ENCODE data around the gene SUSD2.

SUSD2 gene

DNA sequence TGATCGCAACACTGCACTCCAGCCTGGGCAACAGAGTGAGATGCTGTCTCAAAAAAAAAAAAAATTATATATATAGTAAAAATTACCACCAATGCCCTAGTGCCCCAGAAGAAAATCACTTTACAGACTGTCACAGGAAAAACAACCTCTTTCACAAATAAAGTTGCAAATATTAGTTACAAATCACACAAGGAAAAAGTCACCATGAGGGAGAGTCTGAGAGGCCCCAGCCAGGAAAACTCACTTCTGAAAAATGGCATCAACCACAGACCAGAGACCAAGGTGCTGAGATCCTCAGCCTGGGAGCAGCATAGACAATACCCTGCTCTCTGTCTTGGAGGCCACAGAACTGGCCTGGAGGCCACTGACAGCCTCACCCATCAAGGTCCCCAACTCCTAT is 43.2 kb downstream of the SUSD2 start:
- H3K4me3 ChIP-seq (ENCODE audit: low read length): no peak overlapping the region
- H3K27ac ChIP-seq (ENCODE audit: low read length): no peak overlapping the region
- H3K4me1 ChIP-seq (ENCODE audit: low read length): no peaks in the 10 kb centered on the region
- H3K79me2 ChIP-seq (ENCODE audit: low read length): no peaks in the 10 kb centered on the region
- no peaks in the 10 kb centered on the region for H4K20me1 ChIP-seq (ENCODE audit: insufficient read depth, low read length)
- H3K27me3 ChIP-seq (ENCODE audit: low read depth, low read length): no peaks in the 10 kb centered on the region
- H3K9ac ChIP-seq (ENCODE audit: low read length): no peak overlapping the region
- no peaks in the 10 kb centered on the region for H3K9me3 ChIP-seq (ENCODE audit: insufficient read depth, low read length)
- TF ChIP-seq EZH2phosphoT487 (IDR thresholded peaks at IDR 0.05; ENCODE audit: low read depth): no peak
- no peak for TF ChIP-seq CTCF (IDR thresholded peaks at IDR 0.05; ENCODE audit: low read depth, low read length)
- H3K4me2 ChIP-seq (ENCODE audit: low read length): no peak overlapping the region
- H2AFZ ChIP-seq (ENCODE audit: low read depth, low read length): no peak overlapping the region
- no peaks in the 10 kb centered on the region for H3K36me3 ChIP-seq (replicated peaks; ENCODE audit: low read depth, low read length)

- Histone ChIP-seq H2AFZ (ENCODE audit: low read depth, low read length) (no peak overlapping the region), H3K9me3 (ENCODE audit: insufficient read depth, low read length) (no peaks in the 10 kb centered on the region), H3K27me3 (ENCODE audit: low read depth, low read length) (no peaks in the 10 kb centered on the region)
Measured at GRCh38 chr22:24225044-24225601, 43.8 kb downstream of the SUSD2 start.

DNA sequence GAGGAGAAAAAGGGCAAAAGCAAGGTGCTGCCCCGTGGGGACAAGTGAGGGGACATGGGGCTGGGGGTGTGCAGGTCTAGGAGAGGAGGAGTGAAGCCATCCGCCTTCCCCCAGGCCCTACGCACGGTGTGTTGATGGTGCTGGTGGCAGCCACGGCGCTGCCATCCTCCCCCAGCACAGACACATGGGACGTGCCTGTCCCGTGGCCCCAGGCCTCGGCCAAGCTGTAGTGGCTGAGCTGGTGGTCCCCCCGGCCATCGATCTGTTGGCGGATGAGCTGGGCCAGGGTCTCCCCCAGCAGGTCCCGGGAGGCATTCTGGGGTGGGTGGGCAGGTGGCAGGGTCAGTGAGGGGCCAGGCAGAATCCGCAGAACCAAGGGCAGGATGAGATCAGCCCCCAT is 44.7 kb downstream of the SUSD2 start:
- no peaks in the 10 kb centered on the region for H3K9me3 ChIP-seq (ENCODE audit: insufficient read depth, low read length)
- peaks cover 1% of the 10 kb centered on the region; the same call in 1 of the 2 replicates for H3K4me1 ChIP-seq (ENCODE audit: low read length)
- no peaks in the 10 kb centered on the region for H4K20me1 ChIP-seq (ENCODE audit: insufficient read depth, low read length)
- H3K79me2 ChIP-seq (ENCODE audit: low read length): no peaks in the 10 kb centered on the region
- no peaks in the 10 kb centered on the region for H3K36me3 ChIP-seq (replicated peaks; ENCODE audit: low read depth, low read length)
- no peak overlapping the region for H3K4me2 ChIP-seq (ENCODE audit: low read length)
- H3K9ac ChIP-seq (ENCODE audit: low read length): no peak overlapping the region
- no peak overlapping the region for H2AFZ ChIP-seq (ENCODE audit: low read depth, low read length)
- H3K27ac ChIP-seq (ENCODE audit: low read length): no peak overlapping the region
- TF ChIP-seq CTCF (IDR thresholded peaks at IDR 0.05; ENCODE audit: low read depth, low read length): no peak
- no peak for TF ChIP-seq EZH2phosphoT487 (IDR thresholded peaks at IDR 0.05; ENCODE audit: low read depth)
- H3K4me3 ChIP-seq (ENCODE audit: low read length): no peak overlapping the region
- H3K27me3 ChIP-seq (ENCODE audit: low read depth, low read length): no peaks in the 10 kb centered on the region

More at GRCh38 chr22:24225044-24225601, 43.8 kb downstream of the SUSD2 start:
- H3K79me2 ChIP-seq (ENCODE audit: low read length): no peaks in the 10 kb centered on the region
- H3K4me1 ChIP-seq (ENCODE audit: low read length): no peaks in the 10 kb centered on the region
- H4K20me1 ChIP-seq (ENCODE audit: insufficient read depth, low read length): no peaks in the 10 kb centered on the region
- H3K4me3 ChIP-seq (ENCODE audit: low read length): no peak overlapping the region
- no peak overlapping the region for H3K27ac ChIP-seq (ENCODE audit: low read length)
- no peak for TF ChIP-seq CTCF (IDR thresholded peaks at IDR 0.05; ENCODE audit: low read depth, low read length)
- no peak for TF ChIP-seq EZH2phosphoT487 (IDR thresholded peaks at IDR 0.05; ENCODE audit: low read depth)
- H3K9ac ChIP-seq (ENCODE audit: low read length): no peak overlapping the region
- no peaks in the 10 kb centered on the region for H3K36me3 ChIP-seq (replicated peaks; ENCODE audit: low read depth, low read length)
- no peak overlapping the region for H3K4me2 ChIP-seq (ENCODE audit: low read length)

DNA sequence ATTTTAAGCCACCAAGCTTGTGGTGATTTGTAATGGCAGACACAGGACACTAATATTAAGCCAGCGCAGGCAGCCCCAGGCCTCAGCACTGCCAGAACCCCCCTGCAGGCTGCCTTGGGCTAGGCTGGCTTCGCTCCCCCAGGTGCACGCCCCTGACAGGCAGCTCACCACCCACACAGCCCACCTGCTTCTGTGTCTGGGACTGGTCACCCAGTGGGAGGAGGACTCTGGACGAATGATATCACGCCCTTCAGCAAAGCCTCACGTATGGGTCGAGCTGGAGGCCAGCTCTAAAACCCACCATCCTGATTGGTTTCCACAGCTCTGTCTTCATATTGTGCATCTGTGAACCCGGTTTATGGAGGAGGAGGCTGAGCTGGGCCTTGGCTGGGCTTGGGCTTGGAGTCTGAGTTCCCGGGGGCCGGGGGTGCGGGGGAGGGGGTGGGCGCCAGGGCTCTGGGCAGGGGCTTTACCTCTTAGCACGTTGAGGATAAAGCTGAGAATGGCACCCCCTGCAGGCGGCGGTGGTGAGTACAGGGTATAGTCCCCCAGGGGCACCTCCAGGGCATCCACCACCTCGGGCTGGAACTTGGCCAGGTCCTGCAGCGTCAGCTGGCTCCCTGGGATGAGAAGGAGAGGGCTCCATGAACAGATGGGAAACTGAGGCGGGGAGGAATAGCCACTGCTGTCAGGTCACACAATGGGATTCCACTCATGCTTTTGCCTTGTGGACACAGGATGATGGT is 49.8 kb downstream of the SUSD2 start:
- H3K79me2 ChIP-seq (ENCODE audit: low read length): no peaks in the 10 kb centered on the region
- no peaks in the 10 kb centered on the region for H3K27me3 ChIP-seq (ENCODE audit: low read depth, low read length)
- no peaks in the 10 kb centered on the region for H3K36me3 ChIP-seq (replicated peaks; ENCODE audit: low read depth, low read length)
- H3K4me1 ChIP-seq (ENCODE audit: low read length): peaks cover 2% of the 10 kb centered on the region; the same call in 1 of the 2 replicates
- H3K4me2 ChIP-seq (ENCODE audit: low read length): peak overlapping the region; percentile 69
- no peak overlapping the region for H3K9ac ChIP-seq (ENCODE audit: low read length)
- no peaks in the 10 kb centered on the region for H3K9me3 ChIP-seq (ENCODE audit: insufficient read depth, low read length)
- TF ChIP-seq EZH2phosphoT487 (IDR thresholded peaks at IDR 0.05; ENCODE audit: low read depth): no peak
- peak; percentile 62 for TF ChIP-seq CTCF (IDR thresholded peaks at IDR 0.05; ENCODE audit: low read depth, low read length)
- H3K4me3 ChIP-seq (ENCODE audit: low read length): peak overlapping the region; percentile 60
- peak overlapping the region; percentile 93; the same call in 1 of the 2 replicates for H2AFZ ChIP-seq (ENCODE audit: low read depth, low read length)
- H3K27ac ChIP-seq (ENCODE audit: low read length): no peak overlapping the region
- H4K20me1 ChIP-seq (ENCODE audit: insufficient read depth, low read length): no peaks in the 10 kb centered on the region
